ENCODE results near the gene OTULIN.

OTULIN gene

DNA sequence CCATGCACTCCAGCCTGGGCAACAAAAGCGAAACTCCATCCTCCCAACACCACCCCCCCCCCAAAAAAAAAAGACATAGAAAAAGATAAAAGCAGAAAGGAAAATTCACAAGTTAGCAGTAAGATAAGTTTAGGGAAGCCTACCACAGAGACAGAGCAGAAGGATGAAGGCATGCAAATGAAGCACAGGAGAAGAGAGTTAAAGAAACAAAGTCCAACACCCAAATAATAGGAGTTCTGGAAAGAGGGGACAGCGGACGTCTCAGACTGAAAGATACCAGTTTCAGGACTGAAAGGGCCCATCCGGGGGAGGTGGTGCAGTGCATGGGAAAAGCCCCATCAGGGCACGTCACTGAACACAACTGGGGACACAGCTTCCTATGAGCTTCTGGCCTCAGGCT lies 54.3 kb downstream of the OTULIN start:
- DNase-seq (ENCODE audit: extremely low read depth in 1 of 2, low read depth in 1 of 2) = no peak

DNA sequence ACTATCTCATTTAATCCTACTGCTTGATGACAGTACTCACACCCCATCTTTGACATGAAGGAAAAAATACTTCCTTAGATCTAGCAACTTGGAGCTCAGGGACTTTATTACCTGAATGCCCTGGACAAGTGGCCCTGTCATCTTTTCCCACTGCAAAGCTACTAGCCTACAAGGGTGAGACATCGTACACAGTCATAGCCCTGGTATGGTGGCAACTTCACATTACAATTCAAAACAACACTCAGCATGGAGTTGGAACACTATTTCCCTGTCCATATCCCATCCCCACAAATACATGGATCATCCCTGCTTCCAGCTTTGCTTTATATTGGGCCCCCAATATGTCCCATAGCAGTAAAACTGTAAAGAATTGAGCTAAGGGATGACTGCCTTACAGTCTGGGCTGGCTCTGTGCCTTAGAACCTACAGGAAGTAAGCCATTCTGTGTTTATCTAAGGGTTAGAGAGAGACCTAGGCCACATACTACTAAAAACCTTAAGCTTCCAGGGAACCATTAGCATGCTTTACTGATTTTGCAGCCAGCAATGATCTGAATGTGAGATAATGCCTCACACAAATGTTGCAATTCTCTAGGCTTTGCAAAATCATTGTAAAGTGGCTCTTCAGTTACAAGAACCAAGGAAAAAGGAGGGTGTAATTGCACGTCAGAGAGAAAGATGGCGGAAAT lies 55.9 kb downstream of the OTULIN start:
- DNase-seq (ENCODE audit: extremely low read depth in 1 of 2, low read depth in 1 of 2) = no peak

DNA sequence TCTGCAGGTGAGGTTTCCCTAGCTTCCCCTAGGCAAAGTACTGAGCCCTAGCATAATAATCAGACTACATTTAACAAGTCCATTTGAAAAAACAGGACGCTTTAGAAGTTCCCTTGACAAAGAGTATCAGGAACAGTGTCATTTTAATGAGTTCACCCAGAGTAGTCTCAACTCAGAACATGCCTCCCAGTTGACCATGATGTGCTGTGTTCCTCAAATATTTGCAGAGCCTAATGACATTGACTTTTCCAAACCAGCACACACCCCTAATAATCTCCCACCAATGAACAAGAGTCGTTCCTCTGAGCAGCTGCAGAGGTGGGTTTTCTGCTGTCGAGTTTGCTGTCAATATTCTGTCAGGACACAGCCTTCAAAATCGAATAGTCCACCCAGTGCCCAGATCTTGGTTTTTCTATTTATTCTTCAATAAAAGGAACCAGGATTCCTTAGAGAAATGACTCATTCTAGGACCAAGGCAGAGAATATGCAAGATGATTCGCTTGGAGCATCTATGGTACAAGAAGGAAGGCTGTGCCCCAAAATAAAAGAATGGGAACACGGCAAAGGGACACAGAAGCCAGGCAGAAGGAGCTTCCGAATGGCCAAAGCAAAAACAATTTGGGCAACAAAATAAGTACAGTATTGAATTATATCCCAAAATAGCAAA lies 57.6 kb downstream of the OTULIN start:
- no peak for DNase-seq (ENCODE audit: extremely low read depth in 1 of 2, low read depth in 1 of 2)

DNA sequence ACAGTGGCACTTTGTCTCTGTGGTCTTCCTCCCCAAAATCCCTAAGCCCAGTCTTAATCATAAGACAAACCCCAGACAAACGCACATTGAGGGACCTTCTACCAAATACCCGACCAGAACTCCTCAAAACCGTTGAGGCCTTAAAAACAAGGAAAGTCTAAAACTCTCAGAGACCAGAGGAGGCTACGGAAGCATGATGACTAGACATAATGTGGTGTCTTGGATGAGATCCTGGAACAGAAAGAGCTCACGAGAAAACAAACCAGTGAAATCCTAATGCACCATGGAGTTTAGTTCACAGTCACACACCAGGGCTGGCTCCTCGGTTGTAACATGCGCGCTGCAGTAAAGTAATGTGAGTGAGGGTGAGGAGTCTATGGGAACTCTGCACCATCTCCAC lies 58.4 kb downstream of the OTULIN start:
- DNase-seq (ENCODE audit: extremely low read depth in 1 of 2, low read depth in 1 of 2) = no peak

DNA sequence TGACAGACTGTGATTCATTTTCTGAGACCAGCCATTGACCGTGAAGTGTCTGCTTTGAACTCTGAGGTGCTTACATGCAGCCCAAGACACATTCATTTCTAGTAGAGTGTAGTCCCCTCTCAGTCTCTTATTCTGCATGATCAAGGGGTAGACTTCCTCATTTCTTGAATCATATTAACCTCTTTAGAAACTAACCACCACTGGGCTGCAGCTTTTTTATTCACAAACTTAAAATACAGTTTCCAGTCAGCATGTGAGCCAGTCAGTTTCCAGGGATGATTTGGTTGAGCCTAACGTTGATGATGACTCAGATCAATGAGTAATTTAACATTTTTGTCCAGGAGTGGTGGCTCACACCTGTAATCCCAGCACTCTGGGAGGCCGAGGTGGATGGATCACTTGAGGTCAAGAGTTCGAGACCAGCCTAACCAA lies 59.2 kb downstream of the OTULIN start:
- DNase-seq (ENCODE audit: extremely low read depth in 1 of 2, low read depth in 1 of 2) = no peak

DNA sequence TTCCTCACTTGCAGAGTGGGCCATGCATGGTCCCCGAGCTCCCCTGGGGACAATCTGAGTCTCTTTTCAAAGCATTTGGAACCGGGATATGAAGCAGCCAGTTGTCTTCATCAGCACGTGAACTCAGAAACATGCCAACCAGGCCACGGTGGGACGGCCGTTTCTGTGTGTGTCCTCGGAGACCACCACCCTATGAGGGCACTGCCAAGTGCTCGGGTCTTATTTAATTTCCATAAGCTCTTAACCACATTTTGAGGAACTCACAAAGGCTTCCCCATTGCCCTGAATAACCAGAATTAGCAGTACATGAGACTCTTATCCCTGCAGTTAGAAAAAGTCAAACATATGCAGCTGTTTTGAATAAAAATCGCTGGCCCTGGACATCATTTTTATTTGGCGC lies 60.1 kb downstream of the OTULIN start:
- DNase-seq (ENCODE audit: extremely low read depth in 1 of 2, low read depth in 1 of 2) = no peak

DNA sequence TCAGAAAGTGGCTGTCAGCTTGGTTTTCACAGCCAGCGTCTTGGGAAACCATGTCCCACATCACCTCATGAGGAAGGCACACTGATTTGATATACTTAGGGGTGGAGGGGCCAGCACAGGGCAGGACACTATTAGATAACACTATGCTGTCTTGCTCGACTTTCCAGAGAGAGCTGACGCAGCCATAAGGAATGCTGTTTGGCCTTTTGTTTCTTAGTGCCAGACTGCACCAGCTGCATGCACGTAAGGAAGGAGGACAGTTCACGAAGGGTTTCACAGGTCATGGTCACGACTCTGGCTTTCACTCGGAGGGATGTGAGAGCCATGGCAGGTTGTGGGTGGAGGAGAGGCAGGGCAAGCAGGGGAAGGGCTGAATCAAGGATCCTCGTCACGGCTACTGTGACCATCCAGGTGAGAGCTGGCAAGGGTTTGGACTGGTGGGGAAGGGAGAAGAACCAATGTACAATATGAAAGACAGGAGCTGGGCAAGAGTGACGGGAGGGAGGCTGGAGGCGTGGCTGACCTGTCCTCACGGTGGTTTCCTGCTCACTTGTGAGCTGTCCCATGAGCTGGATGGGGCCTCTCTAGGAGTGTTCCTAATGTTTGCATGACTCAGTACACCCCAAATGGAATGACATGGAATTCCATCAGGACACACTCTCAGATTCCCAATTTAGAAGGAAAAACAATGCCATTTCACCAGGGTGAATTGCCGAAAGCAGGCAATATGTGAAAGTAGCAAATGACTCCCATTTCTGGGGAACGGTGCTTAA lies 61.7 kb downstream of the OTULIN start:
- no peak for DNase-seq (ENCODE audit: extremely low read depth in 1 of 2, low read depth in 1 of 2)

DNA sequence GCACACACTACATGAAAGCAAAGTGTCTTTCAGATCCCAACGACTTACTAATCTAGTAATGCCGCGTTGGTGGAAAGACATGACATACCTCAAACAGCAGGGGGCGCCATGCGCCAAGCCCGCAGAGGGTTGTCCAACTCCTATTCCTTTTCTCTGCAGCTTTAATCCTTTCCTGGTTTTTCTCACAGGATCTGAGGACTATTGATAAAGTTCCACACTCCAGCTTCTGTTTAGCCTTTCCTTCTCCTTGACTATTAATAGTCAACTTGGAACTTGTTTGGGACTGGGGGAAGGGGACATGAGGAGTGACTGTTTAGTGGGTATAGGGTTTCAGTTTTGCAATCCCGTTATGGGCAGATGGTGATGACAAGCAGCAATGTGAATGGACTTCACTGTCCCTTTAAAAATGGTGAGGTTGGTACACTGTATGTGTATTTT lies 62.9 kb downstream of the OTULIN start:
- DNase-seq (ENCODE audit: extremely low read depth in 1 of 2, low read depth in 1 of 2) = peak; percentile 25 to 63

DNA sequence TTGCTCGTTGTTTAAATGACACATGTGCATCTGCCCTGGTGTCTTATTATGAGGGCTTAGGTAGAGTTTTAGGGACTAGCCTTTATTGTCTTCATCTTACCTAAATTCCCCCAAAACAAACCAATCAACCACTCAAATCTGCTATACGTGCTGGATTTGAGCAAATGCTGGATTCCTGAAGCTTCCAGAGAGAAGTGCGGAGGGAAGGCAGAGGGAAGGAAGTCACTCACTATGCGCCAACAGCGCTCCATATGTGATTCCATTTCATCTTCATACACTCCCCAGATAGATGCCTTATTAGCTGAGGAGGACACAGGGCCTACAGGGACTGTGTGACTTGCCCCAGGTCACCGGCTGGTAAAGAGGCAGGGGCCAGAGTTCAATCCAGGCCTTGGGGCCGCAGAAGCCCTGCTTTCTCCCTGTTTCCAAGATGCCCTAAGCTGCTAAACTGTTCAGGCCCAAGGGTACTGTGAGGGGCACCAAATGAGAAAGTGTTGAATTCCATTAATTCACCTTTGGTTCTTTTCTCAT lies 63.5 kb downstream of the OTULIN start:
- DNase-seq (ENCODE audit: extremely low read depth in 1 of 2, low read depth in 1 of 2) = no peak

DNA sequence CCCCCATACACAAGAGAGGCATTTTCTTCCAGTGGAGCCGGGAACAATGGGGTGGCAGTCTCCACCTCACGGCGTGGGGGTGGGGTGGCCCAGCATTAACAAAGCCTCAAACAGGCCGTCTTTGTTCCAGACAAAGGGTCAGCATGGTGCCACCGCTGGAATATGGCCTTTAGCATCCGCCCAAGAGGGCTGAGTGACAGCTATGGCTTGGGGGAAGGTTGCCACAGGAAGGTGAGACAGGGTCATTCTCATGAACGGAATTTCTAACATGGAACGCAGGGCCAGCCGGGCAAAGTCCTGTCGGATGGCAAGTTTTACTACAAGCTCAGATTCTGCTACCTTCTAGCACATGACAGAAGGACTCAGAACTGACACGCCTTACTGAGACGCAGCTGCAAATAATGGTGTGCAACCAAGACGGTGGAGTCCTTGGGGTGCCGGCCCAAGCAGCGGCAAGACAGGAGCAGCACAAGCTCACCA lies 64.0 kb downstream of the OTULIN start:
- DNase-seq (ENCODE audit: extremely low read depth in 1 of 2, low read depth in 1 of 2) = no peak

DNA sequence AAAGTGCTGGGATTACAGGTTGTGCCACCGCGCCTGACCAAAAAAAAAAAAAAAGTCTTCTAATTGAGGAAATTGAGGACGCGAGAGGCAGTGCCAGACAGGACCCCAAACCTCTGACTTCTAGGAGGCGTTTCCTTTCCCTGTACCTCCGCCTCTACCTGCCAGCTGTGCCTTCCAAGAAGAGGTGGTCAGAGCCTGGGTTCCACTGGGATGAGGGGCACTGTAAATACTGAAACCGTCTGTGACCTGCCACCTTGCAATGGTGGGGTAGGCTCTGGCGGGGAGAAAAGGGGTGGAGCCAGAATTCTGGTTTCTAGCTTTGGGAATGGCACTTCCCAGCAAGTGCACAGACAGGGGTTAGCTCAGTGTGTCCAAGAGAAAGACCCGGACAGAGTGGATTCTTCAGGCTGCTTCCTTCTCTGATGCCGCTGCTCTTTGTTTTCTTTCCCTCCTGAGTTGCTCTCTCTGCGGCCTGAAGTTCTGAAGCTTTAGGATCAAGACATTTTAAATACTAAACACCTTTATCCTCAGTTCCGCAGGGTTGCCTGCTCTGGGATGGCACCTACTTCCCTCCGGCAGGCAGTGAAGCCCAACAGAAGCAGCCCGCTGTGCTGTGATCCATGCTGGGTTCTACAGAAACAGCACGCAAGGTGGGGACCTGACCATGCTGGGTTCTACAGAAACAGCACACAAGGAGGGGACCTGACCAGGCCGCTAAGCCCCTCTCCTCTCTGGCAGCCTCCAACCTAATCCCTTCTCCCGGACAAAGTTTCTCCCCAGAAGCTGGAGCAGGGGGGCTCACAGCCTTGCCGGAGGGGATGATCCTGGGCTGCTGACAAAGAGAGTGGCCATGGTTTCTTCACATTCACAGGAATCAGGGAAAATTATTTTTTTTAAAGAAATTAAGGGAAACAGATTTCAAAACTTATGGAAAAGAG lies 65.2 kb downstream of the OTULIN start:
- no peak for DNase-seq (ENCODE audit: extremely low read depth in 1 of 2, low read depth in 1 of 2)

DNA sequence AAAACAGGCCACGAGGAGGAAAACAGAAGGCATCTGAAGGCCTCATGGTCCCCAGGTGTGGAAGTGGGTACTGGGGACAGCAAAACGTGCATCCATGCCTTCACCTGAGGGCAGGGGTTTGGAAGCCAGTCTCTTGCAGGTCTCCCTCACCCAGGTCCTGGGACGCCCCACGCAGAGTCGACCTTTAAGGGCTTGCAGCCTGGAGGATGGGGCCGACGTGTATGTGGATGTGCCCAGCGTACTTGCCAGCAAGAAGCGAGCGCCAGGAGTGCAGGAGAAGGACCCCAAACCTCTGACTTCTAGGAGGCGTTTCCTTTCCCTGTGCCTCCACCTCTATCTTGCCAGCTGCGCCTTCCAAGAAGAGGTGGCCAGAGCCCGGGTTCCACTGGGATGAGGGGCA lies 65.9 kb downstream of the OTULIN start:
- no peak for DNase-seq (ENCODE audit: extremely low read depth in 1 of 2, low read depth in 1 of 2)

DNA sequence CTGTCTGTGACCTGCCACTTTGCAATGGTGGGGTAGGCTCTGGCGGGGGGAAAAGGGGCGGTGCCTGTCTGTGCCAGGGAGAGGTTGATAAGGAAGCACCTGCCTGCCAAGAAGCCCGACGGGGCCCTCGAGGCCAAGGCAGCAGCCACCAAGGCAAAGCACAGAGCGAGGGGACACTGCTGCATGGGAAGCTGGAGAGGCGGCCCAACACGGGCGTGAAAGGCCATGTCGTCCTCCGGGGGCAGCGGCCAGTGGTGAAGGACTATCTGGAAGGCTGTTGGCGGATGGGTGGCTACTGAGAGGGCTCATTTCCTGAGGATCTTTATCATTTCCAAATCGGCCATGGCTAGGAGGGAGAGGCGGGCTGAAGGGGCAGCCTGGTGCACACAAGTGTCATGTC lies 66.4 kb downstream of the OTULIN start:
- no peak for DNase-seq (ENCODE audit: extremely low read depth in 1 of 2, low read depth in 1 of 2)

DNA sequence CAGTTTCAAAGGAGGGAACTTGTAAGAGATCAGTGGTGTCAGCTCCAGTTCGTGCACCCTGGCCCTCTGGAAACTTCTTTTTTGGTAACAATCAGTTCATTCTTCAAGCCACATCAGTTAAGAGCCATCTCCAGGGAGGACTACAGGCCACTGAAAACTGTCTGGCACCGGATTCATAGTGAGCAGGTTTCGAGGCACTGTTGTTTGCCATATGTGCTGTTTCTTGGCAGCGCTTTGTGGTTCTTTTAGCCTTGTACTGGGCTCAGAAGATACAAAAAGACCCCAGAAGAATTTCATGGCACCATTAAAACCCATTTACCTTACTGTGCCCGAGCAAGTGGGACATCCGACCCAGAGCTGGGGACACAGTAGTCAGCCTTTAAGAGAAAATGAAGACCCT lies 68.5 kb downstream of the OTULIN start:
- no peak for DNase-seq (ENCODE audit: extremely low read depth in 1 of 2, low read depth in 1 of 2)

DNA sequence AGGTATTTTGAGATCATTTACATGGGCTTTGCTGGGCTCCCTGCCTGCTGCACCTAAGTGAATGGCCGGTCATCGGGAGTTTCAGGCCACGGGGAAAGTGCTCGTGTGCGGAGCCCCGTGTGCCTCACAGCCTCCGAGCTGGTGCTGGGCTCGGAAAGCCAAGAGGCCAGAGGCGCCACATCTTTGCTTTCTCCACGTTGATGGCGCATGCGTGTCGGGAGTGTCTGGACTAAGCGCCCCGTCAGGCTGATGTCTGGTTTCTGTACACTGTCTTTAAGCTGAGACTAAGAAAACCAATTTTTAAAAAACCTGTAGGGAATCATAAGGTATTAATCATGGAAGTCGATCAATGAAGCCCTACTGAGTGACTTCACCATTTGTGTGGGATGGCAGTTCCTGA lies 69.1 kb downstream of the OTULIN start:
- DNase-seq (ENCODE audit: extremely low read depth in 1 of 2, low read depth in 1 of 2) = no peak

DNA sequence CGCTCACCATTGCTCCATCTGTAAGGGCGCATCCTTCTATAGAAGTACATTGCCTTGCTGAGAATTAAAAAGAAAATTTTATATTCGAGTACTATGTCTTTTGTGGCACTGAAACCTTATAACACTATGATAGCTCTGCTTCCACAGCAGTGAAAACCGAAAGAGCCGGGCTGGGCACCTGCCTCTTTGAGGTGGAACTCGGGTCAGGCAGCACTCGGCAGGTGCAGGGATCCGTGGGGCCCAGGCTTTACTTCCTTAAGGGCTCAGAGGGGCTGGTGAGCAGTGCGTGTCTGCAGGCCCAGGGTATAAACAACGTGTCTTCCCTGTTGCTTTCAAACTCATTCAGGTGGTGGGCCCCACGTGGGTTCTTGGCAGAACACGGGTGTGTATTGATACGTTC lies 69.9 kb downstream of the OTULIN start:
- no peak for DNase-seq (ENCODE audit: extremely low read depth in 1 of 2, low read depth in 1 of 2)

DNA sequence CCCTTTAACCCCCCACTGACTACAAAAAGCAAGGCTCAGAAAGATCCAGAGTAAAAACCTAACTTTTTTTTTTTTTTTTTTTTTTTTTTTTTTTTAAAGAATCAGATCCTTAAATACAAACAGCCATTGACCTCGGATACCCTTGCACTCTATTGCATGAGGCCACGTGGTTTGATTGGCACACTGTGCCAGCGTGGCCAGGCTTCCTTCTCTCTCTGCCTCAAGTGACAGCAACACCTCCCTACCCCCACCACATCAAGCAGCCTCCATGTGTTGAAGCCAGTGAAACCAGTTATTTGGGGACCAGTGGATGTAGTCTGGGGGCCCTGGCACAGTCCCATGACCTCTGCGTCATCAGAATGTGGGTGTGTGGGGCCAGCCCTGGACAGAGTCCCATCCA lies 71.4 kb downstream of the OTULIN start:
- no peak for DNase-seq (ENCODE audit: extremely low read depth in 1 of 2, low read depth in 1 of 2)

DNA sequence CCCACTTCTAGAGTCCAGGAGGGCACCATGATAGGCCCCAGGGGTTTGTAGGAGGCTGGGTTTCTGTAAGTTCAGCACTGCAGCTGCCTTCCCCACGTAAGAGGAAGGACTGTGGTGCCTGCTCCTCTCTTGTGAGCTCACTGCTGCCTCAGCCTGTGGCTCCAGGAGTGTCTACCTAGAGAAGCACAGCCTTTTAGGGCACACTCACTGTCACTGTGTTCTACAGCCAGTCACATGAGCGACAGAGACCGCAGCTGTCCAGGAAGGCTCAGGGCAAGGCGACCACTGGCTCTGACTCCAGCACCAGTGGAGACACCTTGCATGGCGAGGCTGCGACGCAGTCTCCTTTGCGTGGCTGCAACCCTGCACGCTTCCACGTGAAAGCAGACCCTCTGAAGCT lies 72.8 kb downstream of the OTULIN start:
- DNase-seq (ENCODE audit: extremely low read depth in 1 of 2, low read depth in 1 of 2) = no peak

DNA sequence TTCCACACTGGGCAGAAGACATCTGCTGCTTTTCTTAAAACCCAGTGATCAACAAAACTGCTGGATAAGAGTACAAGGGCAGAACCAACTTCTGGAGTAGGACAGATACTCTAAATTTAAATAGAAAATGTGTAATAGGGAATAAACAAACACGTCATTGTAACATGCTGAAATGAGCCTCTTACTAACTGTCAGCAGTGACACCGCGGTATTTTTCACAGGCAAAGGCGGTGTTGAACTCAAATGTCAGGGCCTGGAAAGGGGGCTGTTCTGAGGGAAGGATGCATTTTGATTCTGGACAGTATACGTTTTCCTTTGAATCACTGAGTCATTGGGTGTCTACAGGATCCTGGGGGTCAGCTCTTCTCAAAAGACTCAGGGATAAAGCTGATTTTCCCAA lies 73.5 kb downstream of the OTULIN start:
- DNase-seq (ENCODE audit: extremely low read depth in 1 of 2, low read depth in 1 of 2) = no peak

DNA sequence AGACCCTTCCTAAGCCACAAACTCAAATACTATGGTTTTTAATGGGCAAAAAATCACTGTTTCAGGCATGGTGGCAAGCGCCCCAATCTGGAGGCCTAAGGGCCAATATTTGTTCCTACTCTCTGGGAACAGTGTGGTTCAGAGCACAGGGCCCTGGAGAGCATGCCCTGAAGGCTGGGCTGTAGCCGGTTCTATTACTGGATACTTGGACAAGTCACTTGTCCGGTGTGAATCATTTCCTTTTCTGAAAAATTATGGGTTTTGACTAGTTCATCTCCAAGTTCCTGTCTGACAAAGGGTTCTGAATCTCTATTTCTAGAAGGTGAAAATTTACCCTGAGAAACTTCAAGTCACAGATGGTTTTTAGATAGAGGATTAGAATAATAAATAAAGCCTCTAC lies 75.0 kb downstream of the OTULIN start:
- no peak for DNase-seq (ENCODE audit: extremely low read depth in 1 of 2, low read depth in 1 of 2)

DNA sequence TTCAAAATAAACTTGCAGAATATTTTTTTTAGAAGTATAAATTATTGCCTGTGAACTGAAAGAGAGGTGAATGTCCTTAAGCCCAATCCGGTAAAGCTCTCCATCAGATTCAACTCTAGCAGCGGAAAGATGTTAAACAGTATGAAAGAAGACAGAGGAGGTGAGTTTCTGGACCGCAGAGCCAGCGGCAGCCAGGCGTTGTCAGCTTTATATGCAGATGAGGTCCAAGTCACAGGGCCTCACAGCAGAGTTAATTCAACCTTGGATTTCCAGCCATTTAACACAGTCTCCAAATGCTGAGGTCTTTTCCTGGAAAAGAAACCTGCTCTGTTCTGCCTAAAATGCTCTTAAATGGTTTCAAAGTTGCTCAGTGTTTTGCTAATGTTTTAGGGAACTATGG lies 75.5 kb downstream of the OTULIN start:
- DNase-seq (ENCODE audit: extremely low read depth in 1 of 2, low read depth in 1 of 2) = no peak

Measured in activated CD8-positive, alpha-beta memory T cell treated with anti-CD3 and anti-CD28 coated beads for 1 hour (primary cell).